ENCODE results near the gene DGUOK.
A peak's percentile ranks its signal among the peaks of the same experiment; 100 is the strongest.
"Not testable (repeated sequence)": the region's sequence is repeated elsewhere in the genome, so short reads cannot be mapped to it uniquely, and the experiment has no call there.

Gene DGUOK

DNA sequence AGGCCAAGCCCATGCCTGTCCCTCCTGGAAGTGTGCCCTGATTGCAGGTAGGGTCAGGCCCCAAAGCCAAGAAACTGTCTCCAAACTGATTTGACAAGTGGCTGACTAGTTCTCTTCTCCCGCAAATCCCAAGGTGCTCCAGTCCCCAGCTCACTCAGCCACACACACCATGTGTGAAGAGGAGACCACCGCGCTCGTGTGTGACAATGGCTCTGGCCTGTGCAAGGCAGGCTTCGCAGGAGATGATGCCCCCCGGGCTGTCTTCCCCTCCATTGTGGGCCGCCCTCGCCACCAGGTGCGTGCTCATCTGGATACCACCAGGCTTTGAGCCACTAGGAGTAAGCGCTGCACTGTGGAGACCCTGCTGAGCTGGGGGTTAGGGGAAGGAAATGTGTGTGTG, 25.5 kb upstream of the DGUOK start:
- DNase-seq (ENCODE audit: low read depth in 2 of 2) = no peak

DNA sequence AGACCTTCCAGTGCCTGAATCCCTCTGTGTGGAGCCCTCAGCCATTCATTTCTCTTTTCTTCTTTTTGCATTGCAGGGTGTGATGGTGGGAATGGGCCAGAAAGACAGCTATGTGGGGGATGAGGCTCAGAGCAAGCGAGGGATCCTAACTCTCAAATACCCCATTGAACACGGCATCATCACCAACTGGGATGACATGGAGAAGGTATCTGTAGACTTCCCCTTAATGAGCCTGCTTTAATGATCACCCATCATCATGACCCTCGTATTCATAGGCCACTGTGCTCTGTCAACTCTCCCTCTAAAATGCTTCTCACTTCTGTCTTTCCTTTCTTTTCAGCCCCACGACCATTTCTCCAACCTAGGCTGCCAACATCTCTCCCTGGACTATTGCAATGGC, 24.4 kb upstream of the DGUOK start:
- no peak for DNase-seq (ENCODE audit: low read depth in 2 of 2)

DNA sequence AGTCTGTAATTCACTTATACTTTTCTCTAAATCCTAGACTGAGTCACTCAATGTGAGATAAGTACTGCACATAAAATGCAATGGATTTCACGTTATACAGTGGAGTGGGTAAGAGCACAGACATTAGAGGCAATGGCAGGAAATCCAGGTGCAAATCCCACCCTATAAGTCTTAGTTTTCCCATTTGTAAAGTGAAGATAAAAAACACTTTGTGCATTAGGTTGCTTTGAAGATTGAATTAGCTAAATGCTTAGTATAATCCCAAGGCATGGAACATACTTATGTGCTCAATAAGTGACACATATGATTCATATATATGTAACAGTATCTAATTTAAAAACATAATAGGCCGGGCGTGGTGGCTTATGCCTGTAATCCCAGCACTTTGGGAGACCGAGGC, 23.4 kb upstream of the DGUOK start:
- no peak for DNase-seq (ENCODE audit: low read depth in 2 of 2)

DNA sequence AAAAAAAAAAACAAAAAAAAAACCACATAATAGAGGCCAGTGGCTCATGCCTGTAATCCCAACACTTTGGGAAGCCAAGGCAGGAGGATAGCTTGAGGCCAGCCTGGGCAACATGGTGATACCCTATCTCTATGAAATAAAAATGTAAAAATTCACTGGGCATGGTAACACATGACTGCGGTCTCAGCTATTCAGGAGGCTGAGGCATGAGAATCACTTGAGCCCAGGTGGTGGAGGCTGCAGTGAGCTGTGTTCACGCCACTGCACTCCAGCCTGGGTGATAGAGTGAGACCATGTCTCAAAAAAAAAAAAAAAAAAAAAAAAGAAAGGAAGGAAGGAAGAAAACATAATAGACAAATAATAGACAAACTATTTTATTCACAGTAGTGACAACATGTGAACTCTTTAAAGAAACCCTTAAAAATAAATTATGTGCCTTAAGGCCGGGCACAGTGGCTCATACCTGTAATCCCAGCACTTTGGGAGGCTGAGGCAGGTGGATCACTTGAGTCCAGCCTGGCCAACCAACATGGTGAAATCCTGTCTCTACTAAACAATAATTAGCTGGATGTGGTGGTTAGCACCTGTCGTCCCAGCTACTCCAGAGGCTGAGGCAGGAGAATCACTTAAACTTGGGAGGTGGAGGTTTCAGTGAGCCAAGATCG, 22.6 kb upstream of the DGUOK start:
- not testable (repeated sequence) for DNase-seq (ENCODE audit: low read depth in 2 of 2)

DNA sequence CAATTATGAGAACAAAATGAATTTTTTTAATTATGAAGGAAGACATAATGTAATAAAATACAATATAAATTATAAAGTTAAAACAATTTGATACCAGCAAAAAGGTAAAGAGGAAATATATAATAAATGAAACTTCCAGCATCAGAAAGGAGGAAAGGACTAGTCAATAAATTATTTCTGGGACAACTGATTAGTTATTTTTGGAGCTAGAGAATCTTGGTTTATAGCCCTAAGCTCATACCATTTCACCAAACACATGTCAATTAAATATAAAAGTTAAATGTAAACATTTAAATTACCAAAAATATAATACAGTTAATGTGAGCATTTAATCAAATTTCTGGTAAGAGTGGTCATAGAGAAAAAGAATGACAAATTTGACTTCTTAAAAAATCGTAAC, 21.7 kb upstream of the DGUOK start:
- no peak for DNase-seq (ENCODE audit: low read depth in 2 of 2)

DNA sequence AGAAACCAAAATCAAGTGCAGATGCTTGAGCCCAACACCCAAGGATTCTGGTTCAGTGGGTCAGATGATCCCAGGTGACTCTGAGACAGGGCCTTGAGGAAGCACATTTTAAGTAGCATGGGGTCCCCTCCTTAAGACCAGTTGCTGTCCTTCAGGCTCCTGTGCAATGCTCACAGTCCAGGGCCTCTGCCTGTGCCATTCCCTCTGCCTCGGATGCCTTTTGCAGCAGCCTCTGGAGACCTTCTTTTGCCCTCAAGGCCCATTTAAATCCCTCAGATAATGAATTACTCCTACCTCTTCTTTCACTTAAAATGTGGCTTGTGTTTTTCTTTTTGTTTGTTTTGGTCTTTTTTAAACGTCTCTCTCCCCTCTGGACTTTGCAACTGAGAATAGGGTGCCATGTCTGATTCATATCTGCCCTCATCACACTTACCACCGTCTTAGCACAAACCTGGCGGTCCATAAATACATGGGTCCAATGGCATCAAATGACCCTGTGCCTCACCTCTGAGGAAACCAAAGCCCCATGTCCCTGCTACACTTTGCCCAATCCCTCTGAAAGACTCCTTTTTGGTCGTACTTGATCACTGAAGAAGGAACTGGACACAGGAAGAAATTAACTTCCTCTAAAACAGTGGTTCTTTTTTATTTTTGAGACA, 19.7 kb upstream of the DGUOK start:
- no peak for DNase-seq (ENCODE audit: low read depth in 2 of 2)

DNA sequence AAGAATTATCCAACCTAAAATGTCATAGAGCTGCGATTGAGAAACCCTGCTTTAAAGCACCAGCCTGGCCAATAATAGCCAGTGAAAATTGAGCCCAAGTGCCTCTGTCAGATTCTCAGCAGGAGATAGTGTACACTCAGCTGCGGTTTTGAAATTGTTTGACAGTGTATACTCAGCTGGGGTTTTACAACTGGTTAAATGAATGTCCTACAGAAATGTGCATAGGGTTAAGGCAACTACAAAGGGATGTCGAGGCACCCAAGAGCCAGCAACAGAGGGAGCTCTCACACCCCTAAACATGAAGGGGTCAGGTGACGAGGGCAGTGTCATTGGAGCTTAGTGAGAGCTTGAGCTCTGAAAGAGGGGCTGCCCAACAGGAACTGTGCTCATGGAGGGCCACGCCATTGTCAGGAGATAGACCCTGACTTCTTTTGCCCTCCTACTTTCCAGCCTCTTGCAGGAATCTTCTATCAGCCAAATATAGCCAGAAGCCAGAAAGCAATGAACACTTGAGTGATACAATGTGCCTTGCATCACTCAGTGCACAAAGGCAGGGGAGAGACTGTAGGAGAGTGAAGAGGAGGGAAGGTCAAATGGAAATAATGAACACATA, 18.7 kb upstream of the DGUOK start:
- peak in 1 of 2 donors; percentile 28 for DNase-seq (ENCODE audit: low read depth in 2 of 2)

DNA sequence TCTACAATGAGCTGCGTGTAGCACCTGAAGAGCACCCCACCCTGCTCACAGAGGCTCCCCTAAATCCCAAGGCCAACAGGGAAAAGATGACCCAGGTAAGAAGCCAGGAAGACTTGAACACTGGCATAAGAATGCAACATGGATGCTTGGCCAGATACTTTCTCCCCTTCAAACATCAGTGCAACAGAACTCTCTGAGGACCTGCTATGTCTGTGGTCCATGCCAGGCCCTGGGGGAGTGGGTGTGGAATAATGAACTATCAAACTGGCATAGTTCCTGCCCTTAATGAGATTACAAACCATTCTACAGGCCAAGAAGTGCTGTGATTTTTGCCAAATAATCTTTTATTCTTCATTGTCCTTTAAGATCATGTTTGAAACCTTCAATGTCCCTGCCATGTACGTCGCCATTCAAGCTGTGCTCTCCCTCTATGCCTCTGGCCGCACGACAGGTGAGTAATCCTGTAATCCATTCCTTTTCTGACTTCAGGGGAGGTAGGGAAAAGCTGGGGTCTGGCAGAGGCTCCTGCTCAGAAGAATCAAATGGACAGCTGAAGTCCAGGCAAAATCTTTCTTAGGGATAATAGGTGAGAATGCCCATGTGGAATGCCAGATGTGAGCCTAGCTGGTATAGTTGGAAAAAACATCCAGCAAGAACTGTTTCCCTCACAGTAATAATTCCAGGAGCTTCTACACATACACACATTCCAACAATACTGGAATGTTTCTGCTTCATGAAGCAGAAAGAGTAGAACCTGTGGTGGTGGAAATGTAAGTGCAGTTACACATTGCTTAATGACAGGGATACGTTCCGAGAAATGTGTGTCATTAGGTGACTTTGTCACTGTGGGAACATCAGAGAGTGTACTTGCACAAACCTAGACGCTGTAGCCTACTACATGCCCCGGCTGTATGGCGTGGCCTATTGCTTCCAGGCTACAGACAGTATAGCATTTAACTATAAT, 17.7 kb upstream of the DGUOK start:
- no peak for DNase-seq (ENCODE audit: low read depth in 2 of 2)

DNA sequence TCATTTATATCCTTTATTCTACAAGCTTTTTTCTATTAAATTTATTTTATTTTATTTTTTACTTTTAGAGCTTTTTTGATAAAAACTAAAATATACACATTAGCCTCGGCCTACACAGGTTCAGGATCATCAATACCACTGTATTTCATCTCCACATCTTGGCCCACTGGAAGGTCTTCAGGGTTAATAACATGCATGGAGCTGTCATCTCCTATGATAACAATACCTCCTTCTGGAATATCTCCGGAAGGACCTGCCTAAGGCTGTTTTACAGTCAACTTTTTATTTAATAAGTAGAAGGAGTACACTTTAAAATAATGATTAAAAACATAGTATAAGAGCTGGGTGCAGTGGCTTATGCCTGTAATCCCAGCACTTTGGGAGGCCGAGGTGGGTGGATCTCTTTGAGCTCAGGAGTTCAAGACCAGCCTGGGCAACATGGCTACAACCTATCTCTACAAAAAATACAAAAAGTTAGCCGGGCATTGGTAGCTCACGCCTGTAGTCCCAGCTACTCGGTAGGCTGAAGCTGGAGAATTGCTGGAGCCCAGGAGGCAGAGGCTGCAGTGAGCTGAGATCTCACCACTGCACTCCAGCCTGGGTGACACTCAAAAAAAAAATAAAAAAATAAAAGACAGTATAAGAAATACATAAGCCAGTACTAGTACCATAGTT, 15.7 kb upstream of the DGUOK start:
- DNase-seq (ENCODE audit: low read depth in 2 of 2) = no peak

DNA sequence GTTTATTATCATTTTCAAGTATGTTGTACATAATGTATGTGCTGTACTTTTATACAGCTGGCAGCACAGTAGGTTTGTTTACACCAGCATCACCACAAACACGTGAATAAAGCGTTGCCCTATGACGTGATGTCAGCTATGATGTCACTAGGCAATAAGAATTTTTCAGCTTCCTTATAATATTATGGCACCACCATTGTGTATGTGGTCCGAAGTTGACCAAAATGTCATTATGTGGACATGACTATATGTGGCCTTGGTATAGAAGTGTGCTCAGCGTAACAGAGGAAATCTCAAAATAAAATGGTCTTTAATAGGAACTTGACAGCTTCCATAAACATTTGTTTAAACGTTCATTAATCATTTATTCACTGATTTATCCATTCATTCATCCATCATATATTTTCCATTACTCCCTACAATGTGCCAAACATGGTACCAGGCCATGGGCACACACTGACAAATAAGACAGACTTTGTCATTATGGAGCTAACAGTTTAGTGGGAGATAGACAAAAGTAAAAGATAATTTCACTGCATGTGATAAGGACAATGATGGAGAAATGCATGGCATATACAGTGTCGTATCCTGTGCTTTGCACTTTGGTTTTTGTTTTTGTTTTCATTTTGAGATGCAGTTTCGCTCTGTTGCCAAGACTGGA, 15.0 kb upstream of the DGUOK start:
- no peak for DNase-seq (ENCODE audit: low read depth in 2 of 2)

DNA sequence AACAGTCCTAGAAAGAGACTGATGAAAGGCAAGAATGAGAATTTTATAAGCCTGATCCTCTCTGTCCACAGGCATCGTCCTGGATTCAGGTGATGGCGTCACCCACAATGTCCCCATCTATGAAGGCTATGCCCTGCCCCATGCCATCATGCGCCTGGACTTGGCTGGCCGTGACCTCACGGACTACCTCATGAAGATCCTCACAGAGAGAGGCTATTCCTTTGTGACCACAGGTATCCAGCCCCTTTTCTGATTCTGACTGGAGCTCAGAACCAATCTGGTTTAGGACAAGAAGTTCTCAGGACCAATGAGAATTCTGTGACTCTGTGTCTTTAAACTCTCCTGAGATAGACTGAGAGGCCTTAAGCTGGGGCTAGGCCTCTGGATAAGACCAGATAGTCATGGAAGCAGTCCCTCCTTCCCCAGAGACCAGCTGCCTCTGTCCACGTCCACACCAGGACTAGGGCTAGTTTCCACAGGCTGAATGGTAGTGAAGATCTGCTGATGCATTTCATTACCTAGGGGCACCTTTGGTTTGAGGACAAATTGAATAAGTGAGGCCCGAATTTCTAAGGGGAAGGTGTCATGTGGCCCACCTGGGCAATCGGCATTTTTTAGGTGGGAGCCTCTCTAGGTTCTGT, 13.1 kb upstream of the DGUOK start:
- DNase-seq (ENCODE audit: low read depth in 2 of 2) = no peak

DNA sequence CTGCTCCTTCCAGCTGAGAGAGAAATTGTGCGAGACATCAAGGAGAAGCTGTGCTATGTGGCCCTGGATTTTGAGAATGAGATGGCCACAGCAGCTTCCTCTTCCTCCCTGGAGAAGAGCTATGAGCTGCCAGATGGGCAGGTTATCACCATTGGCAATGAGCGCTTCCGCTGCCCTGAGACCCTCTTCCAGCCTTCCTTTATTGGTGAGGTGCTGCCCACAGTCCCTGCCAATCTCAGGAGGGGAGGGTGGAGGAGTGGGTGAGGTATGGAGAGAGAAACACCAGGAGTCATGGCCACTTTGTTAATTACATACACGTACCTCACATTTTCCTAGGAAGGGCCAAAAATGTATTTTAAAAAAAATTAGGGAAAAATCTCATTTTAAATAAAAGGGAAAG, 12.0 kb upstream of the DGUOK start:
- DNase-seq (ENCODE audit: low read depth in 2 of 2) = no peak

DNA sequence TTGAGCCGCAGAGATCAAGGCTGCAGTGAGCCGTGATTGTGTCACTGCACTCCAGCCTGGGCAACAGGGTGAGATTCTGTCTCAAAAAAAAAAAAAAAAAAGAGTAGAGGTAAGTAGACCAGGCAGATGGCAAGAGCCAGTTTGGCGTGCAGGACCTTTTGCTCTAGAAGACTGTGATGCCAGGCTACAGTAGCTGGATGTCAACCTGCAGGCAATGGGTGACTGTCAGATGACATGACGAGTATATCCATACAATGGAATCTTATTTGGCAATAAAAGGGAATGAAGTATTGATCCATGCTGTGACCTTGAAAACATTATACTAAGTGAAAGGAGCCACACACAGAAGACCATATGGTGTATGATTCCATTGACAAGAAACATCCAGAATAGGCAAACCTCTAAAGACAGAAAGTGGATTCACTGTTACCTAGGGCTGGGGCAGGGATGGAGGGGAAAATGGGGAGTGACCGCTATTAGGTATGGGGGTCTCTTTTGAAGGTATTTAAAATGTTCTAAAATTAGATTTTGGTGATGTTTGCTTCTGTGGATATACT, 11.2 kb upstream of the DGUOK start:
- no peak for DNase-seq (ENCODE audit: low read depth in 2 of 2)

DNA sequence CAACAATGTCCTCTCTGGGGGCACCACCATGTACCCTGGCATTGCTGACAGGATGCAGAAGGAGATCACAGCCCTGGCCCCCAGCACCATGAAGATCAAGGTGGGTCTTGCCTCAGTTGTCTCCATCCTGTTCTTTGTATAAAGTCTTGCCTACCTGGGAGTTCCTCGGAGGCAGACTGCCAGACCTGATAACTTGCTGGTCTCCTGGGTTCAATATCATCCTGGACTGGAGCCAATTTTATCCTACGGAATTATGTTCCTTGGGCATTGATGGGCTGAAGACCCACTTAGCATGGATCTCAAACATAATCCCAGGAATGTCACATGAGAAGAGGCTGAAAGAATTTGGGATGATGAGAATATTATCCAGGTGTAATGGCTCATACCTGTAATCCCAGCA, 10.0 kb upstream of the DGUOK start:
- DNase-seq (ENCODE audit: low read depth in 2 of 2) = no peak

DNA sequence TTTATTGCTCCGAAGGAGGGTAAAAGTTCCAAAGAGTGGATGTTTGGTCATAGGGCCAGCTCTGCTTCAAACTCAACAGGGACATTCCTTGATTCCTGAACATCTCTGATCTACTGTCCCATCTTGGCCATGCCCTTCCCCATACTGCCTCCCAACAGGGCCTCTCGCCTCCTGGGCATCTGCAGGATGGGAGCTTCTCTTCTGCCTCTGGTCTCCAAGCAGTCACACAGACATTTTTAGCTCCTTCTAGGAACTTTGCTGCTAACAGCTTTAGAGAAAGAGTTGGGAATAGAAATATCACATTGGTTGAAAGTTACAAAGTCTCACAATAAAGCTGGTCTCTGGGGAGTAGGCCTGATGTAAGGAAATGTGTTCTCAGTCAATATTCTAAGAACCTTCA, 9.4 kb upstream of the DGUOK start:
- no peak for DNase-seq (ENCODE audit: low read depth in 2 of 2)

DNA sequence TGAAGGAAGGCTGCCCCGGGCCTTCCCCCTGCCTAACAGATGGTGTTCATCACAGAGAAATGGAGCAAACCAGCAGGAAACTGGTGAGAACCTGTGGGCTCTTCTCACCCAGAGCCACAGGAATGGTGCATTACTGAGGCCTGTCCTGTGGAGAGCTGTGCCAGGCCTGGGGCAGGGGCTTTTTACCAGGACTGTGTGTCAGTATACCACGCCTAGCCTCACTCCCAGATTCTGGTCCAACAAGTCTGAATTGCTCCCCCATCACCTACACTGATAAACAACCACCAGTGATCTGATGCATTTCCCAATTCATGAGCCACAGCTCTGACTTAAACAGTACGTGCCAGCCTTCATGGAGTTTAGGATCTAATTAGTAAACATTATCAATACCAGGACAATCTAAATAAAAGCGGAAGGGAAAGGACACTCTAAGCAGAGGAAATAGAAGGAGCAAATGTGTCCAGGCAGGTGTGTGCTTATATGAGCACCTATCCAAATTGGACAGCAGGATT, 8.9 kb upstream of the DGUOK start:
- no peak for DNase-seq (ENCODE audit: low read depth in 2 of 2)

DNA sequence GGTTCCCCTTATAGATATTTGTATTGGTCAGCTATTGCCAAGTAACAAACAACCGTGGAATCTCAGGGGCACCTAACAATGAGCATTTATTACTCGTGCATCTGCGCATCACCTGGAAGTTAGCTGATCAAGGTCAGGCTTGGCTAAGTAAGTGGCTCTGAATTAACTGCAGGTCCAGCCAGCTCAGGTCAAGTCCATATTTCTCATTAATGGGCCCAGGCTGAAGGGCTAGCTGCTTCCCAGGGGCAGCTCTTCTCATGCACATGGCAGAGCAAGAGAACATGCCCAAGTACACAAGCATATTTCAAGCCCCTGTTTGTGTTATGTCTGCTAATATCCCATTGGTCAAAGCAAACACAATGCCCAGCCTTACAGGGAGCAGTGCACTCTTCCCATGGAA, 7.8 kb upstream of the DGUOK start:
- no peak for DNase-seq (ENCODE audit: low read depth in 2 of 2)

DNA sequence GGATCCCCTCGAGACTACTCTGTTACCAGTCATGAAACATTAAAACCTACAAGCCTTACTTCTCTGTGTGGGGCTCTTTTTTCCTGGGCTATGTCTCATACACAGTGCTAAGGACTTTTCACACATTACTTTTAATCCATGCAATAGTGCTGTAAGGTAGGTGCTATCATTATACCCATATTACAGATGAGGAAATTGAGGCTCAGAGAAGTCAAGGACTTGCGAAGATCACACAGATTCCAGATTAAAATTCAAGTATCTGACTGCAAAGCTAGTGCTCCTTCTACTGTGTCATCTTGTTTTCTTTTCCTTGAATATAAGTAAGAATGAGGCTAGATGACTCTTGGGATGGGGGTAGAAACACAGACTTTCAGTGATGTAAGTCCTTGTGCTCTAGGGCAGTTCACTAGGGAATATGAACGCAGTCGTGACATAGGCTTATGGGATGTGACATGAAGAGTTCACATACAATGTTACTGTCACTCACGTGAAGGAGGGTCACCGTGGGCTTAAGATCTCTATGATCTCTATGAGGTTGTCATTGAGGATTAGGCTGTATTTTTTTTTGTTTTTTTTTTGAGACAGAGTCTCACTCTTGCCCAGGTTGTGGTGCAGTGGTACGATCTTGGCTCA, 7.0 kb upstream of the DGUOK start:
- no peak for DNase-seq (ENCODE audit: low read depth in 2 of 2)

Data from stimulated activated CD4-positive, alpha-beta T cell treated with anti-CD3 and anti-CD28 coated beads, Interleukin-4, amount 100 ng/mL, for 48 hours (primary cell).